Central memory CD8-positive, alpha-beta T cell (primary cell): ENCODE data around the gene SUSD3.
A peak's percentile ranks its signal among the peaks of the same experiment; 100 is the strongest.

Experiments used
- ATAC-seq: fragments of 150-1000 bp; cut with Tn5 transposase; replicated peaks from 2 replicates; pipeline ENCODE4 v1.10.0; 2022; ENCODE audit warnings: mild to moderate bottlenecking, moderate FRiP score, moderate number of reproducible peaks; ENCODE audit not compliant: poor library complexity, severe bottlenecking; ENCODE audit errors: extremely low read depth
- DNase-seq, 2 donors: peaks; one replicate each; pipeline ENCODE4 v3.0.0; 2021; ENCODE audit warnings: low spot score in 2 of 2
- H3K27ac Mint-ChIP-seq: one replicate; pipeline ENCODE4 v1.8.0; 2022; ENCODE audit warnings: low read depth, mild to moderate bottlenecking, moderate library complexity, mixed read lengths
- H3K27me3 Mint-ChIP-seq: one replicate; pipeline ENCODE4 v1.8.0; 2022; ENCODE audit warnings: mixed read lengths
- H3K36me3 Mint-ChIP-seq: one replicate; pipeline ENCODE4 v1.8.0; 2022; ENCODE audit warnings: mild to moderate bottlenecking, moderate library complexity, mixed read lengths; ENCODE audit not compliant: insufficient read depth
- H3K4me1 Mint-ChIP-seq: one replicate; pipeline ENCODE4 v1.8.0; 2022; ENCODE audit warnings: mixed read lengths
- H3K4me3 Mint-ChIP-seq: one replicate; pipeline ENCODE4 v1.8.0; 2022; ENCODE audit warnings: mild to moderate bottlenecking, moderate library complexity, mixed read lengths
- H3K9me3 Mint-ChIP-seq: one replicate; pipeline ENCODE4 v1.8.0; 2022; ENCODE audit warnings: mixed read lengths

Gene SUSD3

GRCh38 chr9:93059715-93060578 is 1.4 kb downstream of the SUSD3 start:
- Mint-ChIP-seq H3K4me3 (peak overlapping the region; percentile 85), H3K9me3 (no peaks in the 10 kb centered on the region), H3K36me3 (peaks cover 17% of the 10 kb centered on the region), H3K27me3 (no peaks in the 10 kb centered on the region), H3K27ac (peak overlapping the region; percentile 81), H3K4me1 (peaks cover 74% of the 10 kb centered on the region)
- no peak for DNase-seq
- no peak for ATAC-seq

GRCh38 chr9:93060746-93061259 is 2.3 kb downstream of the SUSD3 start:
- ATAC-seq (no peak), DNase-seq (no peak)
- Mint-ChIP-seq H3K4me1 (peaks cover 75% of the 10 kb centered on the region), H3K27me3 (no peaks in the 10 kb centered on the region), H3K4me3 (peak overlapping the region; percentile 85), H3K36me3 (peaks cover 17% of the 10 kb centered on the region), H3K9me3 (no peaks in the 10 kb centered on the region), H3K27ac (peak overlapping the region; percentile 81)

- Mint-ChIP-seq H3K9me3 (no peaks in the 10 kb centered on the region), H3K4me3 (peak overlapping the region; percentile 85), H3K27me3 (no peaks in the 10 kb centered on the region), H3K27ac (peak overlapping the region; percentile 81), H3K36me3 (peaks cover 17% of the 10 kb centered on the region), H3K4me1 (peaks cover 74% of the 10 kb centered on the region)
- DNase-seq (no peak), ATAC-seq (no peak)
These were observed 2.8 kb downstream of the SUSD3 start for GRCh38 chr9:93061260-93061751.

- no peak for ATAC-seq
- peak overlapping the region; percentile 81 for H3K27ac Mint-ChIP-seq
- H3K4me3 Mint-ChIP-seq = peak overlapping the region; percentile 85
- H3K27me3 Mint-ChIP-seq = no peaks in the 10 kb centered on the region
- DNase-seq = no peak
- peaks cover 74% of the 10 kb centered on the region for H3K4me1 Mint-ChIP-seq
- H3K9me3 Mint-ChIP-seq = no peaks in the 10 kb centered on the region
- H3K36me3 Mint-ChIP-seq = peaks cover 17% of the 10 kb centered on the region
These were observed 3.6 kb downstream of the SUSD3 start for GRCh38 chr9:93061791-93062763.

- ATAC-seq (peak; percentile 98), DNase-seq (peak; percentile 70 to 91)
- Mint-ChIP-seq H3K4me1 (peaks cover 78% of the 10 kb centered on the region), H3K27ac (peak overlapping the region; percentile 96), H3K4me3 (peak overlapping the region; percentile 75), H3K9me3 (no peaks in the 10 kb centered on the region), H3K27me3 (no peaks in the 10 kb centered on the region), H3K36me3 (peaks cover 13% of the 10 kb centered on the region)
These were observed 6.1 kb downstream of the SUSD3 start for GRCh38 chr9:93064392-93065134.

GRCh38 chr9:93065135-93065720 is 6.7 kb downstream of the SUSD3 start:
- ATAC-seq = no peak
- no peaks in the 10 kb centered on the region for H3K9me3 Mint-ChIP-seq
- H3K36me3 Mint-ChIP-seq = peaks cover 13% of the 10 kb centered on the region
- peaks cover 71% of the 10 kb centered on the region for H3K4me1 Mint-ChIP-seq
- H3K27me3 Mint-ChIP-seq = no peaks in the 10 kb centered on the region
- DNase-seq = no peak
- H3K27ac Mint-ChIP-seq = peak overlapping the region; percentile 96
- H3K4me3 Mint-ChIP-seq = peak overlapping the region; percentile 75

GRCh38 chr9:93066978-93067603 is 8.6 kb downstream of the SUSD3 start:
- H3K36me3 Mint-ChIP-seq = peaks cover 10% of the 10 kb centered on the region
- no peaks in the 10 kb centered on the region for H3K9me3 Mint-ChIP-seq
- DNase-seq (no peak), ATAC-seq (no peak)
- no peaks in the 10 kb centered on the region for H3K27me3 Mint-ChIP-seq
- peaks cover 56% of the 10 kb centered on the region for H3K4me1 Mint-ChIP-seq
- H3K27ac Mint-ChIP-seq = no peak overlapping the region
- no peak overlapping the region for H3K4me3 Mint-ChIP-seq

- DNase-seq (no peak), ATAC-seq (no peak)
- Mint-ChIP-seq H3K4me3 (no peak overlapping the region), H3K36me3 (peaks cover 13% of the 10 kb centered on the region), H3K27ac (no peak overlapping the region), H3K4me1 (peaks cover 50% of the 10 kb centered on the region), H3K27me3 (no peaks in the 10 kb centered on the region), H3K9me3 (no peaks in the 10 kb centered on the region)
These were observed 10.5 kb downstream of the SUSD3 start for GRCh38 chr9:93068956-93069355.

- Mint-ChIP-seq H3K9me3 (no peaks in the 10 kb centered on the region), H3K36me3 (peaks cover 10% of the 10 kb centered on the region), H3K4me1 (peaks cover 28% of the 10 kb centered on the region)
These were observed 13.0 kb downstream of the SUSD3 start for GRCh38 chr9:93071464-93071863.

GRCh38 chr9:93072383-93072795 is 13.9 kb downstream of the SUSD3 start:
- H3K4me1 Mint-ChIP-seq = peaks cover 25% of the 10 kb centered on the region
- H3K9me3 Mint-ChIP-seq = no peaks in the 10 kb centered on the region
- H3K4me3 Mint-ChIP-seq = no peak overlapping the region
- H3K27ac Mint-ChIP-seq = peak overlapping the region; percentile 8
- H3K36me3 Mint-ChIP-seq = peaks cover 10% of the 10 kb centered on the region
- no peaks in the 10 kb centered on the region for H3K27me3 Mint-ChIP-seq
- DNase-seq = no peak
- ATAC-seq = no peak

More at GRCh38 chr9:93071464-93071863, 13.0 kb downstream of the SUSD3 start:
- Mint-ChIP-seq H3K4me3 (no peak overlapping the region), H3K27me3 (no peaks in the 10 kb centered on the region), H3K27ac (no peak overlapping the region)
- DNase-seq = no peak
- no peak for ATAC-seq

GRCh38 chr9:93076101-93076791 is 17.7 kb downstream of the SUSD3 start:
- DNase-seq (no peak), ATAC-seq (no peak)
- Mint-ChIP-seq H3K4me3 (no peak overlapping the region), H3K27ac (no peak overlapping the region), H3K36me3 (peaks cover 18% of the 10 kb centered on the region), H3K4me1 (peaks cover 13% of the 10 kb centered on the region), H3K9me3 (no peaks in the 10 kb centered on the region), H3K27me3 (no peaks in the 10 kb centered on the region)
